PC-3 (cell line): ENCODE data around the gene EPS8L2. TPM values are rescaled to one million over a fixed set of nuclear protein-coding genes. Genes with fewer than 3 reads are reported as not detected.

Experiments used
- ATAC-seq: fragments of 200-7000 bp; cut with Tn5 transposase; 2 replicates; pipeline ENCODE4 v1.9.1; 2020; ENCODE audit warnings: mild to moderate bottlenecking, moderate library complexity
- BruUV-seq: library from RNA; stranded (reverse); fragments of 400-500 nt; replicated peaks from 2 replicates; lab custom pipeline; 2021; lab: Mats Ljungman, UMichigan
- CTCF ChIA-PET: fragments of 300-600 bp; sonication (Branson Sonifier 250); formaldehyde crosslinking; loops from one replicate; lab custom pipeline; 2022; ENCODE audit warnings: antibody characterized with exemption; lab: Charles Lee
- POLR2A ChIA-PET: fragments of 300-600 bp; sonication (Branson Sonifier 250); formaldehyde crosslinking; loops from one replicate; lab custom pipeline; 2022; ENCODE audit warnings: antibody characterized with exemption; ENCODE audit not compliant: unreplicated experiment; lab: Charles Lee
- DNase-seq: peaks from one replicate; pipeline ENCODE4 v3.0.0-alpha.2; 2015
- H2AFZ ChIP-seq: fragments of 300-600 bp; sonication (generic); 2 replicates; pipeline ENCODE4 v1.6.0; 2016; ENCODE audit warnings: antibody characterized with exemption, low read length
- H3F3A ChIP-seq: fragments of 300-600 bp; sonication (generic); one replicate; pipeline ENCODE4 v1.6.0; 2017; ENCODE audit warnings: antibody characterized with exemption, low read length, control low read depth, mild to moderate bottlenecking; ENCODE audit not compliant: unreplicated experiment
- H3K27ac ChIP-seq: fragments of 300-600 bp; sonication (generic); 2 replicates; pipeline ENCODE4 v1.5.1; 2016; ENCODE audit warnings: mild to moderate bottlenecking, low read length
- H3K27me3 ChIP-seq: fragments of 300-600 bp; sonication (generic); 2 replicates; pipeline ENCODE4 v1.6.1; 2016; ENCODE audit warnings: low read length, mixed read lengths
- H3K36me3 ChIP-seq: fragments of 300-600 bp; sonication (generic); 2 replicates; pipeline ENCODE4 v1.6.1; 2016; ENCODE audit warnings: low read depth, mixed run types, low read length, mixed read lengths
- H3K4me1 ChIP-seq: fragments of 300-600 bp; sonication (generic); 2 replicates; pipeline ENCODE4 v1.5.1; 2016; ENCODE audit warnings: low read length; ENCODE audit not compliant: insufficient read depth
- H3K4me2 ChIP-seq: fragments of 300-600 bp; sonication (generic); 2 replicates; pipeline ENCODE4 v1.6.0; 2016; ENCODE audit warnings: low read length
- H3K4me3 ChIP-seq: fragments of 300-600 bp; sonication (generic); 2 replicates; pipeline ENCODE4 v1.5.1; 2016; ENCODE audit warnings: mild to moderate bottlenecking, low read length, mixed read lengths
- H3K79me2 ChIP-seq: fragments of 300-600 bp; sonication (generic); 2 replicates; pipeline ENCODE4 v1.6.1; 2017; ENCODE audit warnings: low read length, mixed read lengths
- H3K9ac ChIP-seq: fragments of 300-600 bp; sonication (generic); 2 replicates; pipeline ENCODE4 v1.6.0; 2016; ENCODE audit warnings: mild to moderate bottlenecking, low read length
- H3K9me2 ChIP-seq: fragments of 300-600 bp; sonication (generic); replicated peaks from 2 replicates; pipeline ENCODE4 v1.6.1; 2016; ENCODE audit warnings: mixed run types, low read length, mixed read lengths
- H3K9me3 ChIP-seq: fragments of 300-600 bp; sonication (generic); 2 replicates; pipeline ENCODE4 v1.6.1; 2016; ENCODE audit warnings: low read length, mixed read lengths
- H4K20me1 ChIP-seq: fragments of 300-600 bp; sonication (generic); 2 replicates; pipeline ENCODE4 v1.6.1; 2016; ENCODE audit warnings: low read length, mixed read lengths
- EZH2 ChIP-seq: fragments of 300-600 bp; sonication (generic); IDR thresholded peaks from one replicate; pipeline ENCODE4 v1.6.1; 2017; ENCODE audit warnings: antibody characterized with exemption, mild to moderate bottlenecking, low read length; ENCODE audit not compliant: unreplicated experiment
- EZH2phosphoT487 ChIP-seq: fragments of 300-600 bp; sonication (generic); IDR thresholded peaks from 2 replicates; pipeline ENCODE4 v1.6.1; 2018; ENCODE audit warnings: mild to moderate bottlenecking, antibody characterized with exemption, low read length, borderline replicate concordance
- intact Hi-C: fragments of 100-400 bp; cut with micrococcal nuclease; formaldehyde crosslinking; loops from 2 replicates; pipeline ENCODE4 v1.9.0; 2023
- total RNA-seq: library from RNA; depleted of rRNA; stranded (reverse); fragments of >200 nt; gene quantifications from 2 replicates; pipeline ENCODE4 v1.2.3, GENCODE V29; 2014
- TF ChIP-seq, protein P1 (sequence below): fragments of 300-600 bp; sonication (generic); conservative IDR thresholded peaks from 2 replicates; pipeline ENCODE4 v1.5.1; 2017; ENCODE audit warnings: antibody characterized with exemption, low read depth, mild to moderate bottlenecking, low read length

Gene EPS8L2
- total RNA-seq, 1 experiment from 2014 or later: 127 TPM

DNA sequence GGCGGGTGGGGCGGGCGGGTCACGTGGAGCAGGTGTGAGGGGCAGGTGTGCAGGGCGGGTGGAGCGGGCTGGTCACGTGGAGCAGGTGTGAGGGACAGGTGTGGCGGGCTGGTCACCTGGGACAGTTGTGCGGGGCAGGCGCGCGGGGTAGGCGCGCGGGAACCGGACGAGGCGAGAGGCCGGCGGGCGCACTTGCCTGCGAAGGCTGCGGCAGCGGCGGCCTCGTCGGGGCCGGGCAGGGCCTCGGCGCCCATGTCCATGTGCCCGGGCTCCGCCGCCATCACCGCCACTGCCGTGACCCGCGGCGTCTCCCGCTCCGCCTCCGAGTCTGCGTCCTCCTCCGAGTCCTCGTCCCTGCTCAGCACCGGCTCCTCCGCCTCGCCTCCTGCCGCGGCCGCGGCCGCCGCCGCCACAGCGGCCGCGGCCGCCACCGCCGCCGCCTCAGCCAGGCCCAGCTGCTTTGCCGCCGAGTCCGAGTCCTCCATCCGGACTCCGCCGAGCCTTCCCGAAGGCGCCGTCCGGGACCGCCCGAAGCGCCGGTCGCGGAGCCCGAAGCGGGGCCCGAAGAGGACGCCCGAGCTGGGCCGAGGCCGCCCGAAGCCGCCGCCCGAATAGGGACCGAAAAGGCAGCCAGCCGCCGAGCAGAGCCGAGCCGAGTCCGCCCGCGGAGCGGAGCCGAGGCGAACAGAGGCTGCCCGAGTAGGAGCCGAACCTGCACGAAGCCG lies 11.3 kb upstream of the EPS8L2 start, which contains the start of gene DEAF1:
DEAF1 (minus strand) TSS at position 660 of the 725 bp plus-strand sequence; CDS start at position 485, 175 bp downstream.
- H3K27ac ChIP-seq: peak within 1 kb of the TSS; percentile 88
- H2AFZ ChIP-seq: peak within 1 kb of the TSS; percentile 85
- peaks cover 35% of the 10 kb centered on the region for H3K4me1 ChIP-seq
- ATAC-seq (peak; percentile 84; the same call in 1 of the 2 replicates), DNase-seq (peak; percentile 96)
- no peaks in the 10 kb centered on the region for H4K20me1 ChIP-seq
- no peaks in the 10 kb centered on the region for H3K27me3 ChIP-seq
- ChIA-PET CTCF (no interaction called here), POLR2A (interaction anchor here (0.6 to 1.0 kb wide), 3 partner anchors 10 to 68 kb away, joined by 3 to 12 read pairs (median 4); no protein-coding TSS in a partner anchor)
- H3K4me2 ChIP-seq: peak within 1 kb of the TSS; percentile 83
- H3K79me2 ChIP-seq: peaks cover 76% of the 10 kb centered on the region
- peak within 1 kb of the TSS; percentile 86 for H3K4me3 ChIP-seq
- H3K9me2 ChIP-seq: no peaks in the 10 kb centered on the region
- intact Hi-C loops: no loop called here
- H3F3A ChIP-seq: no peaks in the 10 kb centered on the region
- BruUV-seq: no TSS peak
- peak within 1 kb of the TSS; percentile 100 for H3K9ac ChIP-seq
- TF ChIP-seq EZH2 (no peak), EZH2phosphoT487 (no peak)
- TF ChIP-seq, protein P1, sequence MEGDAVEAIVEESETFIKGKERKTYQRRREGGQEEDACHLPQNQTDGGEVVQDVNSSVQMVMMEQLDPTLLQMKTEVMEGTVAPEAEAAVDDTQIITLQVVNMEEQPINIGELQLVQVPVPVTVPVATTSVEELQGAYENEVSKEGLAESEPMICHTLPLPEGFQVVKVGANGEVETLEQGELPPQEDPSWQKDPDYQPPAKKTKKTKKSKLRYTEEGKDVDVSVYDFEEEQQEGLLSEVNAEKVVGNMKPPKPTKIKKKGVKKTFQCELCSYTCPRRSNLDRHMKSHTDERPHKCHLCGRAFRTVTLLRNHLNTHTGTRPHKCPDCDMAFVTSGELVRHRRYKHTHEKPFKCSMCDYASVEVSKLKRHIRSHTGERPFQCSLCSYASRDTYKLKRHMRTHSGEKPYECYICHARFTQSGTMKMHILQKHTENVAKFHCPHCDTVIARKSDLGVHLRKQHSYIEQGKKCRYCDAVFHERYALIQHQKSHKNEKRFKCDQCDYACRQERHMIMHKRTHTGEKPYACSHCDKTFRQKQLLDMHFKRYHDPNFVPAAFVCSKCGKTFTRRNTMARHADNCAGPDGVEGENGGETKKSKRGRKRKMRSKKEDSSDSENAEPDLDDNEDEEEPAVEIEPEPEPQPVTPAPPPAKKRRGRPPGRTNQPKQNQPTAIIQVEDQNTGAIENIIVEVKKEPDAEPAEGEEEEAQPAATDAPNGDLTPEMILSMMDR: no peak
- H3K36me3 ChIP-seq: peaks cover 4% of the 10 kb centered on the region; the same call in 1 of the 2 replicates
- H3K9me3 ChIP-seq: no peaks in the 10 kb centered on the region

- POLR2A ChIA-PET: interaction anchor here (1.0 kb wide), 1 partner anchor 68 kb away, joined by 3 read pairs; no protein-coding TSS in a partner anchor
- ATAC-seq (no peak; the same call in 1 of the 2 replicates), DNase-seq (no peak)
- CTCF ChIA-PET: no interaction called here
- peak overlapping the region; percentile 83 for H3K4me2 ChIP-seq
- peaks cover 76% of the 10 kb centered on the region for H3K79me2 ChIP-seq
- peak overlapping the region; percentile 88 for H3K27ac ChIP-seq
- H3K9me2 ChIP-seq: no peaks in the 10 kb centered on the region
- peaks cover 35% of the 10 kb centered on the region for H3K4me1 ChIP-seq
- H3K9ac ChIP-seq: peak overlapping the region; percentile 100
- H3F3A ChIP-seq: no peaks in the 10 kb centered on the region
- intact Hi-C loops: no loop called here
- H3K9me3 ChIP-seq: no peaks in the 10 kb centered on the region
- BruUV-seq: no TSS peak
- peak overlapping the region; percentile 76 for H2AFZ ChIP-seq
- H4K20me1 ChIP-seq: no peaks in the 10 kb centered on the region
- H3K4me3 ChIP-seq: peak overlapping the region; percentile 86
- TF ChIP-seq EZH2phosphoT487 (no peak), EZH2 (no peak)
- TF ChIP-seq, protein P1: no peak
- 0 out of 2 replicates have a peak, but pooled peaks cover 3% of the 10 kb centered on the region for H3K36me3 ChIP-seq
- H3K27me3 ChIP-seq: no peaks in the 10 kb centered on the region
These were observed 10.8 kb upstream of the EPS8L2 start for GRCh38 chr11:695288-695537.
